Hematopoietic multipotent progenitor cell treated with erythropoietin and hydrocortisone succinate and interleukin-3 and kit ligand, for 15 days (in vitro differentiated cells): ENCODE results near the gene FBXL19.

Experiments used
- DNase-seq: peaks from one replicate; pipeline ENCODE4 v3.0.0-alpha.2; 2015; ENCODE audit warnings: low spot score

Gene FBXL19

DNA sequence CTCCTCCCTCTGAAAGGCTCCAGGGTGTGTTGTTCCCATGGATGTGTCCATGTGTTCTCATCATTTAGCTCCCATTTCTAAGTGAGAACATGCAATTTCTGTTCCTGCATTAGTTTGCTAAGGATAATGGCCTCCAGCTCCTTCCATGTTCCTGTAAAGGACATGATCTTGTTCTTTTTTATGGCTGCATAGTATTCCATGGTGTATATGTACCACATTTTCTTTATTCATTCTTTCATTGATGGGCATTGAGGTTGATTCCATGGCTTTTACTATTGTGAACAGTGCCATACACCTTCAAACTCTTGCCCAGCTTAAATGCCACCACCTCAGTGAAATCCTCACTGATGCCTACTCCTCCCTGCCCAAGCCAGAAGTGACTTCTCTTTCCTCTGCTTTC is 21.0 kb downstream of the FBXL19 start:
- DNase-seq: no peak

DNA sequence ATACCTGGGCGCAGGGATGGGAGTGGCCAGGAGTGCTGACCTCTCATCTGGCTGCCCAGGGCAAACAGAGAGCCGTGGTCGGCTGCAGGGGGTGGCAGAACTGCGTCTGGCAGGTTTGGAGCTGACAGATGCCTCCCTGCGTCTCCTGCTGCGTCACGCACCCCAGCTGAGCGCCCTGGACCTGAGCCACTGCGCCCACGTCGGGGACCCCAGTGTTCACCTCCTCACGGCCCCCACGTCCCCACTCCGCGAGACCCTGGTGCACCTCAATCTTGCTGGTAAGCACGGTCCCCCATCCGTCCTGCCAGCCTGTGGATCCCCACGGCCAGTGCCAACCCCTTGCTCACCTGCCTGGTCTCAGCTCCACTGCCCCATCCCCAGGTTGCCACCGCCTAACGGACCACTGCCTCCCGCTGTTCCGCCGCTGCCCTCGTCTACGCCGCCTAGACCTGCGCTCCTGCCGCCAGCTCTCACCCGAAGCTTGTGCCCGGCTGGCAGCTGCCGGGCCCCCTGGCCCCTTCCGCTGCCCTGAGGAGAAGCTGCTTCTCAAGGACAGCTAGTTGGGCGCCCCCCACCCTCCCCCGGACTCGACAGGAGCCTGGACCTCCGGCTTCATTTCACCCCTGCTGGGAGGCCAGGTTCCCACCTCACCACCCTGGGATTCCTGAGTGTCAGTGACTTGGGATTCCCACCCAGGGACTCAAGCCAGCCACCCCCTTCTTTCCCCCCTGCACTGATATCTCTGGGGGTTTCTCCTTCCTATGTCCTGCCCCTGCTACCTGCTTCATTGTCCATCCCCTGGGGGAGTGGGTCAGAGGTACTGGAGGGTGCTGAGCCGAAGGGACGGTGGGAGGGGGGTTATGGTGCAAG is 23.5 kb downstream of the FBXL19 start:
- no peak for DNase-seq

DNA sequence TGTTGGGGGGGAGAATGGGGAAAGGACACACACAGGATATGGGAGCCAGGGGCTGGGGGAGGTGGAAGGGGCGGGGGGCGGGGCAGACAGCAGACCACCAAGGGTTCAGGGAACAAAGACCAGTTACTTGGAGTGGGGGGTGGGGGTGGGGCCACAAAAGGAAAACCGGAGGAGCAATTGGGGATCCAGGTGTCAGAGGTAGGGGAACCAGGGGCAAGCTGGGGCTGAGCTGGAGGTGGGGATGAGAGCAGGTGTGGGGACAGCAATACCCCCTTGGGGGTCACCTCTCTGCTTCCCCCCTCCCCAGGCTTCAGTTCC is 24.1 kb downstream of the FBXL19 start:
- DNase-seq: no peak

DNA sequence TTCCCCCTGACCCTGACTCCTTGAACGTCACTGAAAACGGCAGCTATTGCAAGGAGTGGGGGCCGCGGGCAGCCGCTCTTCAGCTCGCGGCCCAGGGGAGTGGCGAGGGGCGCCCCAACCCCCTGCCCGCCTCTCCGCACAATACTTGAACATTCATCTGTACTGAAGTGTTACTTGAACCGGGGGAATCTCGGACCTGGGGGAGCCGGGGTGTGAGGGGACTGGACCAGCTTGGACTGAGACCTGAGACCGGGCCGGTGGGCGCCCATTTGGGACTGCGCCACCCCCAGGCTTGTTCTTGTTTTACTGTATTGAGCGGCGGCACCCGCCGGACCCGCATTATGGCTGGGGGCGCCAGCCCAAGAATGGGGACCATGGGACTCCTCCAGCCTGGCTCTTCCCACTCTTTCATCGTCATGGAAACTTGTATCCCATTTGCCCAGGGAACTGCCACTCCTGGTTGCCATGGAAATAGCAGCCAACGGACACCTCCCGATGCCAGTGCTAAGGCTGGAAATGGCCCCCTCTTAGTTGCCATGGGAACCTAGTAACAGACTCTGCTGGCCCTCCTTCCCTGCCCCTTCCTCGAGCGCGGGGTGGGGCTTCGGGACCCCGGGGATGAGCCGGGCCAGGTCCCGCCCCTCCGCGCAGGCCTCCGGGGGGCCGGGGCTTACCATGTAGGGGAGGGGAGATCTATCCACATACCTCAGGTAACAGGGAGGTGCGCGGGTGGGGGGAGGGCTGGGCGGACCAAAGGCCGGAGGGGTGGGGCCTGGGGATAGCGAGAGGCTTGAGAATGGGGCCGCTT is 24.7 kb downstream of the FBXL19 start:
- DNase-seq: peak; percentile 55

DNA sequence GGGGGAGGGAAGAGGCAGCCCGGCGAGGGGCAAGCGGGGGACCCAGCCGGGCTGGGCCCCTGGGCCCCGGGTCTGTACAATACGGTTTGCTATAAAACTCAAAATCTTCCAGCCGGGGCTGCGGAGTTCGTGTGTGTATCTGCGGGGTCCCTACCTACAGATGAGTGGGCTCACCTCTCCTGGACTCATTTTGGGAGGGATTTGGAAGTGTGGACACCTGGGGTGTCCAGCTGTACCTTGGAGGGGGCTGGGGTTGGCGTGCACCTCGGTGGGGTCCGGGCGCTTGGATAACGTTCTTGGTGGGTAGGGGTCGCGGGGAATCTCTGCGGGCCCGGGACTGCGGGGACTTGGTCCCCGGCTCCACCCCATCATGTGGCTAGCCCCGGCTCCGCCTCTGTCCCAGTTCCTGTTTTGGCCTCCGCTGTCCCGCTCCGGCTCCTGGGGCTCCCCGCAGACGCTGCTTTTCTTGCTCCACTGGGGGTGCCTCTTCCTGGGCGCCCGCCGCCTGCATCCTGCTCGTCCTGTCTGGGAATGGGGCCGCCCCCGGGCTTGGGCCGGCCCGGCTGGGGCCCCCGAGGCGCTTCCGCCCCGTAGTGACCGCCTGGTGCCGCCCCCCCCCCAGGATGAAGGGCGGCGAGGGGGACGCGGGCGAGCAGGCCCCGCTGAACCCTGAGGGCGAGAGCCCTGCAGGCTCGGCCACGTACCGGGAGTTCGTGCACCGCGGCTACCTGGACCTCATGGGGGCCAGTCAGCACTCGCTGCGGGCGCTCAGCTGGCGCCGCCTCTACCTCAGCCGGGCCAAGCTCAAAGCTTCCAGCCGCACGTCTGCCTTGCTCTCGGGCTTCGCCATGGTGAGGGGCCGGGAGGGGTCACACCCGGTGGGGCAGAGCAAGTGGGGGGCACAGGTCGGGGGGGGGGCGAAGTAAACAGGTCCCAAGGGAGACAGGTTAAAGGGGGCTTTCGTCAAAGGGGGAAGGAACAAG is 25.6 kb downstream of the FBXL19 start, which contains the start of gene ORAI3:
TSS of gene ORAI3 (plus strand) at position 402 of the 983 bp plus-strand sequence. CDS start at position 624, 222 bp downstream.
- DNase-seq: peak; percentile 40

DNA sequence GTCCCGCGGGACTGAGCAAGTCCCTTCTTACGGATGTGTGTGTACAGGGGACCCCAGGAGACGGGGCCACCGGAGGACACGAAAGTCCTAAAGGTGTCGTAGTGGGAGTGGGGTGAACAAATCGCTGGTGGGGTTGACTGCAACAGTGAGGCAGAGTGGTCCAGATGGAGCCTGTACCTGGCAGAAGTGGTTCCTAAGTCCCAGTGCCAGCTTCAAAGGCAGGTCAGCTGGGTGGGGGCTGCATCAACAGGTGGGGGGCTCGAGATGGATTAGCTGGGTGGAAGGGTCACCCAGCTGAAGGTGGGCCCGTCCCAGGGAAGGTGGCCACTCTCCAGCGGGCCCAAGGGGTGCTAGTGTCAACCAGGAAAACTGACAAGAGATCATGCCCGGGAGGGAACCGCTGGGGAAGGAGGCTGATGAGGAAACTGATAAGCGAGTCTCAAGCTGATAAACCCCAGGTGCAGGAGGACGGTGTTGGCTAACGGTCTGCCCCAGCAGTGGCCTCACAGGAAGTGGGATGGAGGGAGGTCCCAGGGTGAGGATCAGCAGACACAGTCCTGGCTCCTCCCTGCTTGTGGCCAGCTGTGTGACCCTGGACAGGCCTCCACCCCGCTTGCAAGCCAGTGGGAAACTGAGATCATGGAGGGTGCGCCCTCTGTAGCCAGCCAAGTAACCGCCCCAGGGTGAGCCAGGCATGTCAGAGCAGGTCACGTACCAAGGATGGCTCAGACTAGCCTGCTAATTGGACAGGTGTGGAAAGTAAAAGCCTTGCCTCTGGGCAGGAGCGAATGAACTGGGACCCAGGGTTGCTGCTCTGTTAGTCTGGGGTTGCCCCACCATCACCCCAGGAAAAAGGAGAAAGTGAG is 26.5 kb downstream of the FBXL19 start:
- DNase-seq: peak; percentile 77

DNA sequence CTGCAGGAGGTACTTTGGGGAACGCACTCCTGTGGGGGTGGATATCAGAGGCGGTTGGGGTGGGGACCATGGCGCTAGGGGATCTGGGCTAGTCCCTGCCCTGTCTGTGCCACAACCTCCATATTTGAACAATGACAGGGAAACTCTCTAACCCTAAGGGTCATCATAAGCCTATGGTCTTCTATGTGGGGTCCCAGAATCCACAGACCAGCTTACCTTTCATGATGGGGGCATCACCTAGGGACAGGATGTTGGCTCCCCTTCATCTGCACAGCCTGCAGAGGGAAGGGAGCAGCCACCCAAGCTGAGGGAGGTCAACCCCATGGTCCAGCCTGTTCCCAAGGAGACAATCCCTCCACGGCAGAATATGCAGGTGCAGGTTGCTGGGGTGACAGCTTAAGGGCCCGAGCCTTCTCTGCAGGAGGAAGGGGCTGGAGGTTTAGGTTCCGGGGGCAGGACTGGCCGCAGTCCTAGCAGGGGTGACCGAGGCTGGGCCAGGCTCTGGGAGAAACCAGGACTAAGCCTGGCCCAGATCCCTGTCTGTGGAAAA is 27.2 kb downstream of the FBXL19 start:
- DNase-seq: no peak

DNA sequence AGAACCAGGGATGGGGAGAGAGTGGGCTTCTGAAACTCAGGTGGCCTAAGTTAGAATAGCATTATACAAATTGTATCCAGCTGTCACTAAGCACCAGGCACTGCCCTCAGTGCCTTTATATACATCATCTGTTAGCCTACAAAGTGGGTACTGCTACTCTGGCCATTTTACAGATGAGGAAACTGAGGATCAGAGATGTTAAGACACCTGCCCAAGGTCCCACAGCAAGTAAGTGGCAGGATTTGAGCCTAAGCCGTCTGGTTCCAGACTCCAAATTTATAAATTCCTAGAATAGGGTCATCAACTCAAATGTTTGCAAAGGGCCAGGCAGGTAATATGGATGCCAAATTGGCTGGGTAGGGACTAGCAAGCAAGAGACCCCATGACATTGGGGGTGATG is 27.8 kb downstream of the FBXL19 start:
- DNase-seq: no peak

DNA sequence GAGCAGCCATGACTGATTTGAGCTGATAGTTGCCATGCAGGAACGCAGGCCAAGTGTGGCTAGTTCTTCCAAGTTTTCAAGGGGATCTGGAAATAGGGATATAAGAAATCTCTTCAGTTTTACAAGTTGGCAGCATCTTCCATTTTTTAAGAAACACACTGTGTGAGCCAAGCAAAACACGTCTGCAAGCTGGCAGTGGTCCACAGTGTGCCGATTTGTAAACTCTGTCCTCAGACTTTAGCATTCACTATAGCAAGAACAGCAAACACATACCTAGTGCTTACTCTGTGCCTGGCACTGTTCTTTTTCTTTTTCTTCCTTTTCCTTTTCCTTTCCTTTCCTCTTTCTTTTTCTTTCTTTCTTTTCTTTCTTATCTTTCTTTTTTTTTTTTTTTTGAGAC is 28.4 kb downstream of the FBXL19 start:
- DNase-seq: no peak

DNA sequence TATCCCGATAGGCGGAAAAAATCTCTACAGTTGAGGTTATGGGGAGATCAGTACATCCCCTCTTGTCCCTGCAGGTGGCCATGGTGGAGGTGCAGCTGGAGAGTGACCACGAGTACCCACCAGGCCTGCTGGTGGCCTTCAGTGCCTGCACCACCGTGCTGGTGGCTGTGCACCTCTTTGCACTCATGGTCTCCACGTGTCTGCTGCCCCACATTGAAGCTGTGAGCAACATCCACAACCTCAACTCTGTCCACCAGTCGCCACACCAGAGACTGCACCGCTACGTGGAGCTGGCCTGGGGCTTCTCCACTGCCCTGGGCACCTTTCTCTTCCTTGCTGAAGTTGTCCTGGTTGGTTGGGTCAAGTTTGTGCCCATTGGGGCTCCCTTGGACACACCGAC is 29.7 kb downstream of the FBXL19 start:
- DNase-seq: no peak

DNA sequence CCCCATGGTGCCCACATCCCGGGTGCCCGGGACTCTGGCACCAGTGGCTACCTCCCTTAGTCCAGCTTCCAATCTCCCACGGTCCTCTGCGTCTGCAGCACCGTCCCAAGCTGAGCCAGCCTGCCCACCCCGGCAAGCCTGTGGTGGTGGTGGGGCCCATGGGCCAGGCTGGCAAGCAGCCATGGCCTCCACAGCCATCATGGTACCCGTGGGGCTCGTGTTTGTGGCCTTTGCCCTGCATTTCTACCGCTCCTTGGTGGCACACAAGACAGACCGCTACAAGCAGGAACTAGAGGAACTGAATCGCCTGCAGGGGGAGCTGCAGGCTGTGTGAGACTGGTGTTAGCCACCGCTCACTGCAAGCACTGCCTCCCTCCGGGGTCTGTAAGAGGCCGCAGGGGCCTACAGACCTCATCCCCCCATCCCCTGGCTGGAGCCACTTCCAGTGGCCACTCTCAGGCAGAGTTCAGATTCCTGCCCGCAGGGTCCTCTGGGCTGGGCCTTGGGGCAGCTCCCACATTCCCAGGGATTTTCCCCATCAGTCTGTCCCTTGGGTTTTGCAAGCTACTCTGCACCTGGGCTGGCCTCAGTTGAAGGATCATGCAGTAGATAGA is 30.2 kb downstream of the FBXL19 start:
- peak; percentile 76 for DNase-seq

DNA sequence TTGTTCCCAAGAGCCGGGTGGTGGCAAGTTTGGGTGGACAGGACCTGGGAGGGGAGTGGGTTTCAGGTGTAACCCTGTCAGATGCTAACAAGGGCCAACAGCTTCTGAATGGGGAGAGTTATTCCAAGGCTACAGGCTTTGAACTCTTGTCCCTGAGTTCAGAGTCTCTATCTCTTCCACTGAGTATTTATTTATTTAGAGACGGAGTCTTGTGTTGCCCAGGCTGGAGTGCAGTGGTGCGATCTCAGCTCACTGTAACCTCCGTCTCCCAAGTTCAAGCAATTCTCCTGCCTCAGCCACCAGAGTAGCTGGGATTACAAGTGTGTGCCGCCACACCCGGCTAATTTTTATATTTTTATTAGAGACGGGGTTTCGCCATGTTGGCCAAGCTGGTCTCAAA is 31.6 kb downstream of the FBXL19 start:
- no peak for DNase-seq

DNA sequence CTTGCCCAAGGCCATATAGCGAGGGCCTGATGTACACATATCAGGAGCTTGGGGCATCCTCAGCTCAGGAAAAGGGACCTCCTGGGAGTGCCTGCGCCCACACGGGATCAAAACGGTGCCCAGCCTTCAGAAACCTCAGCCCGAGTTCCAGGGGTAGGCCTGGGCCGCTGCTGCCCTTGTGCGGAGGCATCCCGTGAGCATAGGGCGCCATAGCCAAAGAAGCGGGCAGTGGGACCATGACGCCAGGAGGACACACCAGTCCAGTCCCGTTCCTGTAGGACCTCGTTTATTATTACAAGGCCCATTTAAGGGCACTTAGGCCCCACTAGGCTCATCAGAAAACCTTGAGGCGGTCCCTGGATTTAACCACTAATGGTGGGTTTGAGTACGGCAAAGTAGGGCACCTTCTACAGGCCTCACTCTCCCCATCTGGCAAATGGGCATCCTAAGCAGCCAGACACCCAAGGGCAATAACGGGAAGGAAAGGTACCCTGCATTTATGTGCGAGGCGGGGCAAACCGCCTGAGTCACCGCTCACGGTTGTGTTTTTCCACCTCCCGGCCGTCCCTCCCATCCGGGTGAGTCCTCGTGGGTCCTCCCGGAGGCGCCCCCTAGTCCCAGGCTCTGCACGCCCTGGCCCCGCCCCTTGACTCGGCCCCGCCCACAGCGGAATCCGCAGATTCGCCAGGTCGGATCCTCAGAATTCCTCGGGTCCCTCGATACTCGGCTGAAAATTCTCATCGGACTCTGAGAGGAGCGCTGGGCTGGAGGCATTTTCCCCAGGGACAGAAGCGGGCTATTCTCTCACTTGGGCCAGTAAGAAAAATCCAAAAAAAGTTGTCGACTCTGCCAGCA is 33.5 kb downstream of the FBXL19 start:
- peak; percentile 87 for DNase-seq

DNA sequence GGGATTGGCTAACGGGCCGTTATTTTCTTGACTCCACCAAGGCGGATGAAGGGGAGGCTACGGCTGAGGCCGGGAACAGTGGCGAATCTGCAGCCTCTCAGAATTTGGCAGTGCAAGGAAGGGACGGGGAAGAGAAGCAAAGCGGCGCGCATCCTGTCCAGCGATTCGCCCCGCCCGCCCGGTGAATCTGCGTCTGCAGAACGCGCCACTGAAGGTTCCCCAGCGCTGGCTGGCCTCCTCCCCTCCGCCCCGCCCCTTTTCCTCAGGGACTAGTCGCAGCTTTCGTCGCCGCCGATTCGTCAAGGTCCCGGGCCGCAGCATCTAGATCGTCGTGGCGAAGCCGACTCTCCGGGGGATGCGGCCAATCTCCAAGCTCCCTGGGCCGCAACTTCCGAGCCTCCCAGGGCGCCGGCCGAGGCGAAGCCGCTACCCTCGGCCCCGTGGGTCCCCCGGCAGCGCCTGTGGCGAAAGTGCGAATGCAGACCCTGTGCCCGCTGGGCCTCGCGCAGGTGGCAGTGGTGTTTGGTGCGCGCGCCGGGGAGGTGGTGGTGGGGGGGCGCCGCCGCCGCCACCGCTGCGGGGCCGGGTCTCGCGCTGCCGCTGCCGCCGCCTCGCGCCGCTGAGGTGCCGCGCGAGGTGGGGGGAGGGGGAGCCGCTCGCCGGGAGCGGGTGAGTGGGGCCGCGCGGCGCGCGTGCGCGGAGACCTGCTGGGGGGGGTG is 34.2 kb downstream of the FBXL19 start, which contains the start of gene SETD1A:
TSS of gene SETD1A (plus strand) at position 299 of the 719 bp plus-strand sequence. CDS start 978 bp downstream, outside the sequence.
- peak; percentile 96 for DNase-seq

DNA sequence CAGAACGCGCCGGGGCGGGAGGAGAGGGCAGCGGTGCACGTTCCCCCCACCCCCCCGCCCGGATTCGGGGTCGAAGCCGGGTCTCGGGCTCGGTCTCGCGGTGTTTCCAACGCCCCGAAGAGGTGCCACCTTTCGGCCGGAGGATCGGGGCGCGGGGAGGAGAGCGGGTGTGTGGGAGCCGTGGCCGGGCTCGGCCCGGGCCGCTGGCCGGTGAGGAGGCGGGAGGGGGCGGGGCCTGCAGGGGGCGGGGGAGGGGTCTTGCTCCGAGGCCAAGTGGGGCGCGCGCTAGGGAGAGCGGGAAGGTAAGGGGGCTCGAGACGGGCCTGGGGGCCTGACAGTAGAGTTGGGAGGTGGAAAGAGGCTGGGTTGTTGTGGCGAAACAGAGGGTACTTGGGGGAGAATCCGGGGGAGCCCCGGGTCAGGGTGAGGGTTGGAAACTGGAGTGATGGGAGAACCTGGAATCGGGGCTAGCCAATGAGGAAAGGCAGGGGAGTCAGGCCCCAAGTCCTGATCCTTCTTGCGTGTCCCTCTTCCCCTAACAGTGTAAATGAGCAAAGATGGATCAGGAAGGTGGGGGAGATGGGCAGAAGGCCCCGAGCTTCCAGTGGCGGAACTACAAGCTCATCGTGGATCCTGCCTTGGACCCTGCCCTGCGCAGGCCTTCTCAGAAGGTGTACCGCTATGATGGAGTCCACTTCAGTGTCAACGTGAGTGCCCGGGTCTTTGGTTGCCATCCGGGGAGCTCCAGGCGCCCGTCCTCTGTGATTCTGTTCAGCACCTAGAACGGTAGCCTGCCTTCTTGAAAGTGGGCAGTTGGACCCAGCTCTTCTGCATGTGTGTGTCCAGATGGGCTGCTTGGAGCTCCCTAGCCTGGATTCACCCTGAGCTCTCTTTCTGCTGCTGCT is 35.1 kb downstream of the FBXL19 start:
- peak; percentile 32 for DNase-seq

DNA sequence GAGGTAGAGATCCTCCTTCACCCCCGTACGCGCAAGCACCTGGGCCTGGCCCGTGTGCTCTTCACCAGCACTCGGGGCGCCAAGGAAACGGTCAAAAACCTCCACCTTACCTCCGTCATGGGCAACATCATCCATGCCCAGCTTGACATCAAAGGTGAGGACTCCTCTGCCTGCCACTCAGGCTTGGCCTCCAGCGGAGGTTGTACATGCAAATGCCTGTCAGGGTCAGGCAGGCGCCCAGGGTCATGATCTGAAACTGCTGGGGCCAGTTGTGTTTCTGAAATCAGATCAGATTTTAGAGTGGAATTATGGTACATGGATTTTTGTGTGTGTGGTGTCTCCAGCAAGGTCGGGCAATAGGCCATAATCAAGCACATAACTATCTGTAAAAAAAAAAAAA is 38.0 kb downstream of the FBXL19 start:
- DNase-seq: no peak

DNA sequence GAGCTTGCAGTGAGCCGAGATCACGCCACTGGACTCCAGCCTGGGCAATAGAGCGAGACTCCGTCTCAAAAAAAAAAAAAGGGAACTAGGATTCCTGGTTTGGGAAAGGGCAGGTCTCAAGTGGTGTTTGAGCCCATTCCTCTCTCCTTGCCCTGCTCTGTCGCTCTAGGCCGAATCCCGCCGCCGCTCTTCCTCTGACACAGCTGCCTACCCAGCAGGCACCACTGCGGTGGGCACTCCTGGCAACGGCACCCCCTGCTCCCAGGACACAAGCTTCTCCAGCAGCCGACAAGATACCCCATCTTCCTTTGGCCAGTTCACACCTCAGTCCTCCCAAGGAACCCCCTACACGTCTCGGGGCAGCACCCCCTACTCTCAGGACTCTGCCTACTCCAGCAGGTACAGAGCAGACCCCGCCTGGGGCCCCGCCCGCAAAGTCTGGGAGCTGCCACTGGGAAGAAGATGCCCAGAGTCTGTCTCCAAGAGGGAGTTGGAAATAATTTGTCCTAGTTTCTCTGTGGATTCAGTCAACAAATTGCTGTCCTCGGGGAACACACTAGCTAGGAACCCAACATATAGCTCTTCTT is 40.6 kb downstream of the FBXL19 start:
- no peak for DNase-seq
